HepG2 (cell line): ENCODE measurements around the gene DPP8. TPM values are rescaled to one million over a fixed set of nuclear protein-coding genes. Genes with fewer than 3 reads are reported as not detected.
A peak's percentile ranks its signal among the peaks of the same experiment; 100 is the strongest.

Source experiments
- ATAC-seq: fragments of 200-7000 bp; cut with Tn5 transposase; 3 replicates; pipeline ENCODE4 v1.9.1; 2020; ENCODE audit warnings: mild to moderate bottlenecking, moderate library complexity
- BruUV-seq: library from RNA; stranded (reverse); fragments of 400-500 nt; replicated peaks from 2 replicates; lab custom pipeline; 2021; lab: Mats Ljungman, UMichigan
- CTCF ChIA-PET: fragments of 300-600 bp; formaldehyde crosslinking; extraction: SDS; loops from one replicate; lab custom pipeline; 2021; ENCODE audit warnings: low total read pairs, inconsistent platforms, low intra/inter-chr PET ratio; lab: Yijun Ruan, JAX
- POLR2A ChIA-PET: fragments of 350-600 bp; sonication (Branson Sonifier 250); formaldehyde crosslinking; loops from one replicate; lab custom pipeline; 2020; ENCODE audit warnings: antibody characterized with exemption, inconsistent platforms; lab: Yijun Ruan, JAX
- DNase-seq: peaks from one replicate; pipeline ENCODE4 v3.0.0-alpha.2; 2015; ENCODE audit warnings: low spot score
- FAIRE-seq: peaks from 3 replicates; lab custom pipeline; 2011; peaks lifted over from hg19 to GRCh38; lab: Jason Lieb, UNC
- H2AFZ ChIP-seq: one replicate; pipeline ENCODE4 v1.6.1; 2011; ENCODE audit warnings: low read length, inconsistent platforms
- H3K27ac ChIP-seq: fragments of 300-600 bp; 3 replicates; pipeline ENCODE4 v1.8.0; 2011; ENCODE audit warnings: mixed run types, mild to moderate bottlenecking, mixed read lengths, low read length, inconsistent platforms; ENCODE audit not compliant: insufficient read depth; ENCODE audit errors: extremely low read length
- H3K27me3 ChIP-seq, 2 experiments: fragments of 200-600 bp in 1 of 2; 2 replicates in 1 of 2; 3 replicates in 1 of 2; pipeline versions ENCODE4 v1.6.0 to v1.8.0; 2011; ENCODE audit warnings: low read length in 2 of 2, mild to moderate bottlenecking in 2 of 2, moderate library complexity in 2 of 2, inconsistent platforms in 1 of 2; ENCODE audit not compliant: insufficient read depth in 2 of 2, control insufficient read depth in 1 of 2
- H3K36me3 ChIP-seq, 2 experiments: fragments of 200-600 bp in 1 of 2; replicated peaks in 1 of 2; 2 replicates in 1 of 2; 3 replicates in 1 of 2; pipeline versions ENCODE4 v1.5.1 to v1.8.0; 2011; ENCODE audit warnings: low read length in 2 of 2, inconsistent platforms in 1 of 2; ENCODE audit not compliant: insufficient read depth in 2 of 2, control insufficient read depth in 1 of 2
- H3K4me1 ChIP-seq: 2 replicates; pipeline ENCODE4 v1.5.1; 2012; ENCODE audit warnings: low read length, inconsistent platforms; ENCODE audit not compliant: insufficient read depth
- H3K4me2 ChIP-seq: 2 replicates; pipeline ENCODE4 v1.6.0; 2011; ENCODE audit warnings: low read depth, low read length, inconsistent platforms
- H3K4me3 ChIP-seq, 3 experiments: fragments of 200-600 bp in 1 of 3; sonication (generic), shearing (Covaris generic) in 1 of 3; replicated peaks in 1 of 3; 2 replicates each; pipeline ENCODE4 v1.5.1; 2011 to 2016; ENCODE audit warnings: low read length in 3 of 3, inconsistent platforms in 2 of 3, low read depth in 2 of 3, mild to moderate bottlenecking in 2 of 3, control low read depth in 1 of 3, mixed read lengths in 1 of 3; ENCODE audit not compliant: insufficient read depth in 1 of 3
- H3K79me2 ChIP-seq: one replicate; pipeline ENCODE4 v1.6.1; 2011; ENCODE audit warnings: low read length, inconsistent platforms; ENCODE audit not compliant: insufficient read depth
- H3K9ac ChIP-seq: 2 replicates; pipeline ENCODE4 v1.6.0; 2011; ENCODE audit warnings: mild to moderate bottlenecking, low read depth, low read length, inconsistent platforms; ENCODE audit not compliant: insufficient read depth
- H3K9me3 ChIP-seq: 2 replicates; pipeline ENCODE4 v1.5.1; 2012; ENCODE audit warnings: mild to moderate bottlenecking, low read length
- H4K20me1 ChIP-seq: 2 replicates; pipeline ENCODE4 v1.6.0; 2011; ENCODE audit warnings: inconsistent platforms, mild to moderate bottlenecking, low read length, moderate library complexity; ENCODE audit not compliant: insufficient read depth
- CHCHD3 ChIP-seq: sonication (generic); formaldehyde crosslinking; IDR thresholded peaks from 2 replicates; pipeline ENCODE4 v1.8.0; 2022; ENCODE audit warnings: mild to moderate bottlenecking, missing genetic modification reagents, moderate library complexity
- FOXO4 ChIP-seq: sonication (generic); formaldehyde crosslinking; conservative IDR thresholded peaks from 2 replicates; pipeline ENCODE4 v1.8.1; 2023; ENCODE audit warnings: missing genetic modification reagents
- HIVEP1 ChIP-seq: sonication (generic); formaldehyde crosslinking; IDR thresholded peaks from 2 replicates; pipeline ENCODE4 v1.4.0; 2020; ENCODE audit warnings: mild to moderate bottlenecking, missing genetic modification reagents
- RFX5 ChIP-seq: IDR thresholded peaks from 2 replicates; pipeline ENCODE4 v1.6.1; 2011; ENCODE audit warnings: low read depth, low read length, improper control_type of control experiment
- SRSF9 ChIP-seq: fragments of 200-400 bp; formaldehyde crosslinking; IDR thresholded peaks from 2 replicates; pipeline ENCODE4 v1.6.1; 2018; ENCODE audit warnings: borderline replicate concordance, mild to moderate bottlenecking, low read depth, low read length; ENCODE audit not compliant: insufficient read depth, poor library complexity, severe bottlenecking
- ZBTB37 ChIP-seq: sonication (generic); formaldehyde crosslinking; IDR thresholded peaks from 2 replicates; pipeline ENCODE4 v1.4.0; 2020; ENCODE audit warnings: mild to moderate bottlenecking, missing genetic modification reagents
- ZNF180 ChIP-seq: sonication (generic); formaldehyde crosslinking; IDR thresholded peaks from 2 replicates; pipeline ENCODE4 v1.4.0; 2020; ENCODE audit warnings: low read depth, missing genetic modification reagents, borderline replicate concordance
- ZNF530 ChIP-seq: sonication (generic); formaldehyde crosslinking; IDR thresholded peaks from 2 replicates; pipeline ENCODE4 v1.5.0; 2020; ENCODE audit warnings: low read depth, mild to moderate bottlenecking, missing genetic modification reagents
- ZNF589 ChIP-seq: sonication (generic); formaldehyde crosslinking; conservative IDR thresholded peaks from 2 replicates; pipeline ENCODE4 v1.8.0; 2022; ENCODE audit warnings: mild to moderate bottlenecking, moderate library complexity, missing genetic modification reagents
- ZNF703 ChIP-seq: sonication (generic); formaldehyde crosslinking; IDR thresholded peaks from 2 replicates; pipeline ENCODE4 v1.5.1; 2020; ENCODE audit warnings: missing genetic modification reagents, mild to moderate bottlenecking, moderate library complexity, borderline replicate concordance
- WGBS: methylation state at CpG from one replicate; pipeline ENCODE4 v1.1.6; 2017; ENCODE audit warnings: low lambda C conversion rate; 5-methylcytosine and 5-hydroxymethylcytosine counted together
- in situ Hi-C: cut with HindIII; loops from 2 replicates; pipeline ENCODE4 v1.10.0; 2017; ENCODE audit warnings: low pct_unique_long_range_greater_than_20kb; ENCODE audit not compliant: extremely low pct_ligation_motif_present
- intact Hi-C: fragments of 100-400 bp; cut with micrococcal nuclease; formaldehyde crosslinking; loops from one replicate; pipeline ENCODE4 v1.10.0; 2022; ENCODE audit not compliant: unreplicated experiment
- polyA plus RNA-seq, 8 experiments: library from polyadenylated mRNA; depleted of rRNA in 3 of 8; stranded (reverse) in 7 of 8; unstranded in 1 of 8; fragments of >200 nt; fragmentation: Illumina TruSeq in 4 of 8; extraction: Trizol in 4 of 8; gene quantifications; 2 replicates each; pipeline versions ENCODE4 v1.2.1 to v1.2.3, GENCODE V29; 2011 to 2016; ENCODE audit warnings: low read depth in 4 of 8, missing spikeins in 1 of 8, mixed read lengths in 1 of 8; ENCODE audit not compliant: insufficient read depth in 1 of 8
- total RNA-seq, 5 experiments: library from RNA; depleted of rRNA; stranded (reverse); fragments of >200 nt; fragmentation: Illumina TruSeq; extraction: Trizol; gene quantifications; 2 replicates each; pipeline ENCODE4 v1.2.3, GENCODE V29; 2016; ENCODE audit warnings: low read depth in 1 of 5
- TF ChIP-seq, protein P1 (sequence below), 2 experiments: sonication (generic) in 1 of 2; formaldehyde crosslinking in 1 of 2; IDR thresholded peaks; 2 replicates each; pipeline versions ENCODE4 v1.4.0 to v1.6.1; 2016 to 2020; ENCODE audit warnings: borderline replicate concordance in 1 of 2, low read depth in 1 of 2, mild to moderate bottlenecking in 1 of 2, missing genetic modification reagents in 1 of 2
- TF ChIP-seq, protein P2 (sequence below): sonication (generic); formaldehyde crosslinking; IDR thresholded peaks from 2 replicates; pipeline ENCODE4 v1.8.0; 2022; ENCODE audit warnings: mild to moderate bottlenecking, missing genetic modification reagents, borderline replicate concordance

Gene DPP8
- total and polyA plus RNA-seq, 2 of the 13 experiments (the other 11 are each of a cell fraction or from before 2014, with no cell fraction given): 18.0 to 26.3 TPM

DNA sequence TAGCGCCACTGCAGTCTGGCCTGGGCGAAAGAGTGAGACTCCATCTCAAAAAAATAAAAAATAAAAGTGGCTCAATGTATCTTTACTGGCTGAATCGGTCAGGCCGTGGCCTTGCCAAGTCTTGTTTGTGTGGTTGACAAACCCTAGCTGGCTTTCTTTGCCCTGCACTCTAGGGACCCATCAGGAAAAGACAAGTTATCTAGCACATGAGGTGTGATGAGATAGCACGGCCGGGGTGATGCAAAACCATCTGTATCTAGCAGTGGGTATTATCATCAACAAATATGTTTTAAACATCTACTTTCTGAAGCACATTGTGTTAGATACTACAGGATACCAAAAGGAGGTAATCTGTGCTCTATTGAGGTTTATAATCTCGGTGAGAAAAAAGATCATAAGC, 3.9 kb upstream of the DPP8 start (continued):
- TF ChIP-seq, protein P1, sequence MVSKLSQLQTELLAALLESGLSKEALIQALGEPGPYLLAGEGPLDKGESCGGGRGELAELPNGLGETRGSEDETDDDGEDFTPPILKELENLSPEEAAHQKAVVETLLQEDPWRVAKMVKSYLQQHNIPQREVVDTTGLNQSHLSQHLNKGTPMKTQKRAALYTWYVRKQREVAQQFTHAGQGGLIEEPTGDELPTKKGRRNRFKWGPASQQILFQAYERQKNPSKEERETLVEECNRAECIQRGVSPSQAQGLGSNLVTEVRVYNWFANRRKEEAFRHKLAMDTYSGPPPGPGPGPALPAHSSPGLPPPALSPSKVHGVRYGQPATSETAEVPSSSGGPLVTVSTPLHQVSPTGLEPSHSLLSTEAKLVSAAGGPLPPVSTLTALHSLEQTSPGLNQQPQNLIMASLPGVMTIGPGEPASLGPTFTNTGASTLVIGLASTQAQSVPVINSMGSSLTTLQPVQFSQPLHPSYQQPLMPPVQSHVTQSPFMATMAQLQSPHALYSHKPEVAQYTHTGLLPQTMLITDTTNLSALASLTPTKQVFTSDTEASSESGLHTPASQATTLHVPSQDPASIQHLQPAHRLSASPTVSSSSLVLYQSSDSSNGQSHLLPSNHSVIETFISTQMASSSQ (IDR thresholded peaks at IDR 0.05; ENCODE audit: low read depth): no peak
- TF ChIP-seq, protein P1 (CRISPR knock-in tag; IDR thresholded peaks at IDR 0.05; ENCODE audit: borderline replicate concordance): no peak
- TF ChIP-seq ZBTB37 (no peak), CHCHD3 (CRISPR knock-in tag) (no peak)

GRCh38 chr15:65518633-65519285, 1.3 kb upstream of the DPP8 start:
- Histone ChIP-seq H3K4me1 (peaks cover 45% of the 10 kb centered on the region), H3K4me2 (0 out of 2 replicates have a peak overlapping the region, but pooled peaks have one; percentile 77), H3K9me3 (no peaks in the 10 kb centered on the region), H3K9ac (no peak overlapping the region), H3K79me2 (peaks cover 22% of the 10 kb centered on the region), H4K20me1 (no peaks in the 10 kb centered on the region), H3K36me3 (0 out of 5 replicates have a peak, but pooled peaks cover 0 to 4% of the 10 kb centered on the region in 2 experiments), H3K4me3 (no peak overlapping the region; a peak in 1 of 6 replicates), H3K27ac (no peak overlapping the region), H2AFZ (no peak overlapping the region), H3K27me3 (no peaks in the 10 kb centered on the region; a peak in 2 of 5 replicates)
- ChIA-PET POLR2A (no interaction called here), CTCF (interaction anchor here (1.9 kb wide), 1 partner anchor 13 kb away, joined by 11 read pairs; no protein-coding TSS in a partner anchor)
- DNase-seq (no peak), ATAC-seq (no peak), FAIRE-seq (no peak)
- in situ Hi-C loops (no loop called here), intact Hi-C loops (no loop called here)
- WGBS: 67% methylated on average over 4 of the region's 4 CpGs
- BruUV-seq: no TSS peak
- TF ChIP-seq HIVEP1: no peak
- TF ChIP-seq RFX5: no peak
- TF ChIP-seq ZNF530 (CRISPR knock-in tag): no peak
- no peak for TF ChIP-seq ZNF589 (CRISPR knock-in tag)
- no peak for TF ChIP-seq FOXO4 (CRISPR knock-in tag)
- TF ChIP-seq, protein P2, sequence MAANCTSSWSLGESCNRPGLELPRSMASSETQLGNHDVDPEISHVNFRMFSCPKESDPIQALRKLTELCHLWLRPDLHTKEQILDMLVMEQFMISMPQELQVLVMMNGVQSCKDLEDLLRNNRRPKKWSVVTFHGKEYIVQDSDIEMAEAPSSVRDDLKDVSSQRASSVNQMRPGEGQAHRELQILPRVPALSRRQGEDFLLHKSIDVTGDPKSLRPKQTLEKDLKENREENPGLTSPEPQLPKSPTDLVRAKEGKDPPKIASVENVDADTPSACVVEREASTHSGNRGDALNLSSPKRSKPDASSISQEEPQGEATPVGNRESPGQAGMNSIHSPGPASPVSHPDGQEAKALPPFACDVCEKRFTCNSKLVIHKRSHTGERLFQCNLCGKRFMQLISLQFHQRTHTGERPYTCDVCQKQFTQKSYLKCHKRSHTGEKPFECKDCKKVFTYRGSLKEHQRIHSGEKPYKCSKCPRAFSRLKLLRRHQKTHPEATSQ (CRISPR knock-in tag): no peak
- TF ChIP-seq ZNF180 (CRISPR knock-in tag): no peak
- no peak for TF ChIP-seq SRSF9
- no peak for TF ChIP-seq ZNF703
